Loucy (cell line): ENCODE data around the gene TEX14.

Experiments used
- H2AFZ ChIP-seq: fragments of 200-600 bp; sonication (generic); 2 replicates; pipeline ENCODE4 v1.6.0; 2016; ENCODE audit warnings: antibody characterized with exemption, mild to moderate bottlenecking, low read length, moderate library complexity
- H3F3A ChIP-seq: fragments of 200-600 bp; 2 replicates; pipeline ENCODE4 v1.6.0; 2016; ENCODE audit warnings: antibody characterized with exemption, low read depth, mild to moderate bottlenecking
- H3K27me3 ChIP-seq: fragments of 200-600 bp; sonication (generic); 2 replicates; pipeline ENCODE4 v1.6.1; 2014; ENCODE audit warnings: low read length, mild to moderate bottlenecking; ENCODE audit not compliant: insufficient read depth, poor library complexity, severe bottlenecking
- H3K36me3 ChIP-seq: fragments of 200-600 bp; sonication (generic); 2 replicates; pipeline ENCODE4 v1.6.1; 2016; ENCODE audit warnings: low read length; ENCODE audit not compliant: insufficient read depth
- H3K4me1 ChIP-seq: fragments of 200-600 bp; sonication (generic); 2 replicates; pipeline ENCODE4 v1.5.1; 2014; ENCODE audit warnings: low read length, mild to moderate bottlenecking; ENCODE audit not compliant: insufficient read depth, poor library complexity, severe bottlenecking
- H3K4me2 ChIP-seq: fragments of 200-600 bp; sonication (generic); 2 replicates; pipeline ENCODE4 v1.6.0; 2014; ENCODE audit warnings: antibody characterized with exemption, low read length, low read depth, mild to moderate bottlenecking; ENCODE audit not compliant: poor library complexity, severe bottlenecking
- H3K4me3 ChIP-seq: fragments of 200-600 bp; sonication (generic); 2 replicates; pipeline ENCODE4 v1.5.1; 2014; ENCODE audit warnings: low read length, mild to moderate bottlenecking, mixed read lengths; ENCODE audit not compliant: poor library complexity, severe bottlenecking
- H3K79me2 ChIP-seq: fragments of 200-600 bp; sonication (generic); 2 replicates; pipeline ENCODE4 v1.6.1; 2014; ENCODE audit warnings: low read length; ENCODE audit not compliant: insufficient read depth
- H3K9ac ChIP-seq: fragments of 200-600 bp; sonication (generic); 2 replicates; pipeline ENCODE4 v1.6.0; 2014; ENCODE audit warnings: mild to moderate bottlenecking, low read depth, low read length, moderate library complexity; ENCODE audit not compliant: poor library complexity, severe bottlenecking
- H3K9me2 ChIP-seq: fragments of 200-600 bp; sonication (generic); replicated peaks from 2 replicates; pipeline ENCODE4 v1.6.1; 2016; ENCODE audit warnings: low read depth, low read length, mixed read lengths
- H3K9me3 ChIP-seq: fragments of 200-600 bp; sonication (generic); 2 replicates; pipeline ENCODE4 v1.6.1; 2014; ENCODE audit warnings: mild to moderate bottlenecking, antibody characterized with exemption, low read length, low read depth; ENCODE audit not compliant: insufficient read depth
- H4K20me1 ChIP-seq: fragments of 200-600 bp; sonication (generic); 2 replicates; pipeline ENCODE4 v1.6.0; 2014; ENCODE audit warnings: antibody characterized with exemption, low read length, mild to moderate bottlenecking; ENCODE audit not compliant: insufficient read depth, poor library complexity, severe bottlenecking
- CTCF ChIP-seq: fragments of 200-600 bp; sonication (generic); conservative IDR thresholded peaks from 2 replicates; pipeline ENCODE4 v1.5.1; 2014; ENCODE audit warnings: mild to moderate bottlenecking, antibody characterized with exemption, low read length
- EZH2phosphoT487 ChIP-seq: fragments of 200-600 bp; IDR thresholded peaks from 2 replicates; pipeline ENCODE4 v1.6.1; 2018; ENCODE audit warnings: antibody characterized with exemption, mild to moderate bottlenecking, moderate library complexity, borderline replicate concordance

The TEX14 gene

GRCh38 chr17:58665946-58666857 lies 25.6 kb downstream of the TEX14 start:
- H3K9me3 ChIP-seq = no peaks in the 10 kb centered on the region
- no peak overlapping the region for H3K9ac ChIP-seq
- no peaks in the 10 kb centered on the region for H3K9me2 ChIP-seq
- H3K4me2 ChIP-seq = no peak overlapping the region
- H3K4me3 ChIP-seq = no peak overlapping the region
- no peaks in the 10 kb centered on the region for H3K79me2 ChIP-seq
- TF ChIP-seq CTCF (no peak), EZH2phosphoT487 (no peak)
- no peaks in the 10 kb centered on the region for H3F3A ChIP-seq
- H3K36me3 ChIP-seq = no peaks in the 10 kb centered on the region
- no peaks in the 10 kb centered on the region for H3K27me3 ChIP-seq
- H4K20me1 ChIP-seq = no peaks in the 10 kb centered on the region
- no peak overlapping the region for H2AFZ ChIP-seq
- no peaks in the 10 kb centered on the region for H3K4me1 ChIP-seq

GRCh38 chr17:58664302-58664701 lies 27.5 kb downstream of the TEX14 start:
- H4K20me1 ChIP-seq = no peaks in the 10 kb centered on the region
- H3K36me3 ChIP-seq = no peaks in the 10 kb centered on the region
- H3F3A ChIP-seq = no peaks in the 10 kb centered on the region
- H3K9ac ChIP-seq = no peak overlapping the region
- H3K27me3 ChIP-seq = no peaks in the 10 kb centered on the region
- TF ChIP-seq EZH2phosphoT487 = no peak
- no peak for TF ChIP-seq CTCF
- no peaks in the 10 kb centered on the region for H3K4me1 ChIP-seq
- no peak overlapping the region for H3K4me3 ChIP-seq
- H3K4me2 ChIP-seq = no peak overlapping the region
- H3K79me2 ChIP-seq = no peaks in the 10 kb centered on the region
- no peaks in the 10 kb centered on the region for H3K9me3 ChIP-seq
- no peaks in the 10 kb centered on the region for H3K9me2 ChIP-seq
- H2AFZ ChIP-seq = no peak overlapping the region

- Histone ChIP-seq H3K79me2 (no peaks in the 10 kb centered on the region), H4K20me1 (no peaks in the 10 kb centered on the region), H3K36me3 (no peaks in the 10 kb centered on the region), H2AFZ (no peak overlapping the region), H3K9me2 (no peaks in the 10 kb centered on the region), H3K4me3 (no peak overlapping the region), H3K9ac (no peak overlapping the region), H3K9me3 (no peaks in the 10 kb centered on the region), H3K4me2 (no peak overlapping the region), H3K27me3 (no peaks in the 10 kb centered on the region), H3F3A (0 out of 2 replicates have a peak, but pooled peaks cover 2% of the 10 kb centered on the region), H3K4me1 (no peaks in the 10 kb centered on the region)
- TF ChIP-seq CTCF = no peak
- TF ChIP-seq EZH2phosphoT487 = no peak
Measured at GRCh38 chr17:58661499-58661898, 30.3 kb downstream of the TEX14 start.
